MCF 10A (cell line): ENCODE data around the gene ABHD1. TPM values are rescaled to one million over a fixed set of nuclear protein-coding genes. Genes with fewer than 3 reads are reported as not detected.

Source experiments
- BruUV-seq: library from RNA; stranded (reverse); fragments of 400-500 nt; replicated peaks from 2 replicates; lab custom pipeline; 2021; lab: Mats Ljungman, UMichigan
- CTCF ChIA-PET: fragments of 300-600 bp; sonication (Branson Sonifier 250); formaldehyde crosslinking; extraction: SDS; loops from one replicate; lab custom pipeline; 2021; ENCODE audit warnings: antibody characterized with exemption, inconsistent platforms; lab: Yijun Ruan, JAX
- POLR2A ChIA-PET: fragments of 300-600, 350-650 bp; sonication (Branson Sonifier 250); formaldehyde crosslinking; extraction: SDS; loops from one replicate; lab custom pipeline; 2020; ENCODE audit warnings: antibody characterized with exemption, inconsistent platforms; lab: Yijun Ruan, JAX
- DNase-seq: peaks from one replicate; pipeline ENCODE4 v3.0.0-alpha.2; 2018; ENCODE audit not compliant: unreplicated experiment
- H3K27ac Mint-ChIP-seq: one replicate; pipeline ENCODE4 v1.8.0; 2022; ENCODE audit warnings: mild to moderate bottlenecking, low read depth, mixed read lengths; ENCODE audit not compliant: unreplicated experiment
- H3K27me3 Mint-ChIP-seq: one replicate; pipeline ENCODE4 v1.8.0; 2022; ENCODE audit warnings: mixed read lengths; ENCODE audit not compliant: insufficient read depth, unreplicated experiment
- H3K36me3 Mint-ChIP-seq: one replicate; pipeline ENCODE4 v1.8.0; 2022; ENCODE audit warnings: mild to moderate bottlenecking, moderate library complexity, mixed read lengths; ENCODE audit not compliant: insufficient read depth, unreplicated experiment
- H3K4me1 Mint-ChIP-seq: one replicate; pipeline ENCODE4 v1.8.0; 2022; ENCODE audit warnings: mixed read lengths; ENCODE audit not compliant: insufficient read depth, unreplicated experiment
- H3K4me3 Mint-ChIP-seq: one replicate; pipeline ENCODE4 v1.8.0; 2022; ENCODE audit warnings: mild to moderate bottlenecking, moderate library complexity, mixed read lengths; ENCODE audit not compliant: unreplicated experiment
- H3K9me3 Mint-ChIP-seq: one replicate; pipeline ENCODE4 v1.8.0; 2022; ENCODE audit warnings: mixed read lengths; ENCODE audit not compliant: unreplicated experiment
- CTCF ChIP-seq: fragments of 200-600 bp; IDR thresholded peaks from one replicate; pipeline ENCODE4 v1.8.0; 2022; ENCODE audit warnings: antibody characterized with exemption, mild to moderate bottlenecking; ENCODE audit not compliant: unreplicated experiment
- intact Hi-C: fragments of 100-400 bp; cut with micrococcal nuclease; formaldehyde crosslinking; loops from 2 replicates; pipeline ENCODE4 v1.14.1; 2022
- total RNA-seq: library from RNA; stranded (reverse); gene quantifications from 2 replicates; pipeline ENCODE4 v1.2.3, GENCODE V29; 2022

ABHD1 gene
- total RNA-seq, 1 experiment from 2014 or later, result not detected

GRCh38 chr2:27077231-27077630 lies 46.4 kb upstream of the ABHD1 start:
- no TSS peak for BruUV-seq
- Mint-ChIP-seq H3K9me3 (no peaks in the 10 kb centered on the region), H3K27ac (no peak overlapping the region), H3K4me3 (no peak overlapping the region), H3K27me3 (peaks cover 28% of the 10 kb centered on the region), H3K36me3 (no peaks in the 10 kb centered on the region), H3K4me1 (peaks cover 18% of the 10 kb centered on the region)
- ChIA-PET CTCF (interaction anchor here (0.6 to 1.7 kb wide), 2 partner anchors 60 to 293 kb away, joined by 3 read pairs; partner anchors contain the start of genes EIF2B4 and SNX17), POLR2A (interaction anchor here (0.9 to 1.2 kb wide), 2 partner anchors 24 to 27 kb away, joined by 3 to 4 read pairs; no protein-coding TSS in a partner anchor)
- DNase-seq, result no peak
- TF ChIP-seq CTCF, result no peak
- intact Hi-C loops, result no loop called here

- ChIA-PET CTCF (interaction anchor here (0.6 to 0.8 kb wide), 3 partner anchors 11 to 201 kb away, joined by 3 read pairs; no protein-coding TSS in a partner anchor), POLR2A (interaction anchor here (0.5 to 1.1 kb wide), 4 partner anchors 23 to 378 kb away, joined by 3 to 4 read pairs (median 3); partner anchors contain the start of gene AGBL5)
- no peak for TF ChIP-seq CTCF
- intact Hi-C loops, result no loop called here
- no peaks in the 10 kb centered on the region for H3K36me3 Mint-ChIP-seq
- BruUV-seq, result no TSS peak
- H3K9me3 Mint-ChIP-seq, result no peaks in the 10 kb centered on the region
- no peak within 1 kb of the TSS for H3K4me3 Mint-ChIP-seq
- no peak for DNase-seq
- H3K4me1 Mint-ChIP-seq, result peaks cover 18% of the 10 kb centered on the region
- peak within 1 kb of the TSS; percentile 20 for H3K27ac Mint-ChIP-seq
- peaks cover 28% of the 10 kb centered on the region for H3K27me3 Mint-ChIP-seq
These were observed 45.1 kb upstream of the ABHD1 start, which contains the start of gene EMILIN1 for GRCh38 chr2:27078267-27079194. Gene EMILIN1, plus strand, starts transcription at chr2:27078615. Its CDS starts 451 bp downstream, at chr2:27079066.

GRCh38 chr2:27079233-27080139 lies 44.1 kb upstream of the ABHD1 start:
- TF ChIP-seq CTCF, result no peak
- POLR2A ChIA-PET, result interaction anchor here (1.1 to 3.0 kb wide), 2 partner anchors 8 to 28 kb away, joined by 4 to 18 read pairs; partner anchors contain the start of genes AGBL5 and OST4
- Mint-ChIP-seq H3K9me3 (no peaks in the 10 kb centered on the region), H3K4me3 (no peak overlapping the region), H3K27me3 (peaks cover 28% of the 10 kb centered on the region), H3K36me3 (no peaks in the 10 kb centered on the region), H3K4me1 (peaks cover 18% of the 10 kb centered on the region), H3K27ac (no peak overlapping the region)
- CTCF ChIA-PET, result interaction anchor here (0.6 to 1.3 kb wide), 4 partner anchors 12 to 200 kb away, joined by 3 to 10 read pairs (median 3); no protein-coding TSS in a partner anchor
- DNase-seq, result no peak
- BruUV-seq, result no TSS peak
- intact Hi-C loops, result no loop called here
